ENCODE data around the gene RNF25.

Gene RNF25

GRCh38 chr2:218703341-218703740, 31.5 kb upstream of the RNF25 start:
- TF ChIP-seq CTCF (IDR thresholded peaks at IDR 0.05) = no peak

GRCh38 chr2:218701806-218702205, 30.0 kb upstream of the RNF25 start:
- no peak for TF ChIP-seq CTCF (IDR thresholded peaks at IDR 0.05)

- no peak for TF ChIP-seq CTCF (IDR thresholded peaks at IDR 0.05)
These were observed 27.1 kb upstream of the RNF25 start for GRCh38 chr2:218698885-218699284.

GRCh38 chr2:218694405-218695145, 22.8 kb upstream of the RNF25 start:
- no peak for TF ChIP-seq CTCF (IDR thresholded peaks at IDR 0.05)

GRCh38 chr2:218691234-218691633, 19.4 kb upstream of the RNF25 start:
- TF ChIP-seq CTCF (IDR thresholded peaks at IDR 0.05) = no peak

GRCh38 chr2:218687400-218688060, 15.7 kb upstream of the RNF25 start:
- TF ChIP-seq CTCF (IDR thresholded peaks at IDR 0.05) = peak; percentile 85

- TF ChIP-seq CTCF (IDR thresholded peaks at IDR 0.05) = no peak
These were observed 8.3 kb upstream of the RNF25 start for GRCh38 chr2:218680061-218680460.
